ENCODE data around the gene JUN. TPM values are rescaled to one million over a fixed set of nuclear protein-coding genes. Genes with fewer than 3 reads are reported as not detected.

The JUN gene
- total RNA-seq, 2 donors from 2014 or later: 15.1 to 16.3 TPM

GRCh38 chr1:58784758-58785441 lies 1.1 kb upstream of the JUN start:
- Histone ChIP-seq H3K9me3 (ENCODE audit: control insufficient read depth, low read length) (peaks cover 12% of the 10 kb centered on the region), H3K36me3 (ENCODE audit: control insufficient read depth, insufficient read depth, low read length) (no peaks in the 10 kb centered on the region), H3K9ac (ENCODE audit: extremely low read depth, low read length, poor library complexity, severe bottlenecking) (peak overlapping the region; percentile 98), H3K4me3 (ENCODE audit: low read length) (peak overlapping the region; percentile 88), H3K27me3 (ENCODE audit: control insufficient read depth, insufficient read depth, low read length, poor library complexity, severe bottlenecking) (no peaks in the 10 kb centered on the region), H3K4me1 (ENCODE audit: control insufficient read depth, insufficient read depth, low read length) (peaks cover 4% of the 10 kb centered on the region), H3K27ac (ENCODE audit: low read depth, low read length) (peak overlapping the region; percentile 84)
- TF ChIP-seq, protein P1, sequence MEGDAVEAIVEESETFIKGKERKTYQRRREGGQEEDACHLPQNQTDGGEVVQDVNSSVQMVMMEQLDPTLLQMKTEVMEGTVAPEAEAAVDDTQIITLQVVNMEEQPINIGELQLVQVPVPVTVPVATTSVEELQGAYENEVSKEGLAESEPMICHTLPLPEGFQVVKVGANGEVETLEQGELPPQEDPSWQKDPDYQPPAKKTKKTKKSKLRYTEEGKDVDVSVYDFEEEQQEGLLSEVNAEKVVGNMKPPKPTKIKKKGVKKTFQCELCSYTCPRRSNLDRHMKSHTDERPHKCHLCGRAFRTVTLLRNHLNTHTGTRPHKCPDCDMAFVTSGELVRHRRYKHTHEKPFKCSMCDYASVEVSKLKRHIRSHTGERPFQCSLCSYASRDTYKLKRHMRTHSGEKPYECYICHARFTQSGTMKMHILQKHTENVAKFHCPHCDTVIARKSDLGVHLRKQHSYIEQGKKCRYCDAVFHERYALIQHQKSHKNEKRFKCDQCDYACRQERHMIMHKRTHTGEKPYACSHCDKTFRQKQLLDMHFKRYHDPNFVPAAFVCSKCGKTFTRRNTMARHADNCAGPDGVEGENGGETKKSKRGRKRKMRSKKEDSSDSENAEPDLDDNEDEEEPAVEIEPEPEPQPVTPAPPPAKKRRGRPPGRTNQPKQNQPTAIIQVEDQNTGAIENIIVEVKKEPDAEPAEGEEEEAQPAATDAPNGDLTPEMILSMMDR (conservative IDR thresholded peaks at IDR 0.05): peak; percentile 81
- peak; percentile 90 for DNase-seq
- Mint-ChIP-seq H3K27me3 (ENCODE audit: insufficient read depth) (peaks cover 18% of the 10 kb centered on the region), H3K9me3 (peaks cover 10% of the 10 kb centered on the region), H3K4me1 (peaks cover 27% of the 10 kb centered on the region), H3K4me3 (peak overlapping the region; percentile 85), H3K36me3 (ENCODE audit: low read depth) (no peaks in the 10 kb centered on the region), H3K27ac (peak overlapping the region; percentile 99)
- WGBS, 2 experiments (ENCODE audit: insufficient coverage in 1 of 2, insufficient read length in 1 of 2): 0% methylated on average over 17 to 55 of the region's 56 CpGs

DNA sequence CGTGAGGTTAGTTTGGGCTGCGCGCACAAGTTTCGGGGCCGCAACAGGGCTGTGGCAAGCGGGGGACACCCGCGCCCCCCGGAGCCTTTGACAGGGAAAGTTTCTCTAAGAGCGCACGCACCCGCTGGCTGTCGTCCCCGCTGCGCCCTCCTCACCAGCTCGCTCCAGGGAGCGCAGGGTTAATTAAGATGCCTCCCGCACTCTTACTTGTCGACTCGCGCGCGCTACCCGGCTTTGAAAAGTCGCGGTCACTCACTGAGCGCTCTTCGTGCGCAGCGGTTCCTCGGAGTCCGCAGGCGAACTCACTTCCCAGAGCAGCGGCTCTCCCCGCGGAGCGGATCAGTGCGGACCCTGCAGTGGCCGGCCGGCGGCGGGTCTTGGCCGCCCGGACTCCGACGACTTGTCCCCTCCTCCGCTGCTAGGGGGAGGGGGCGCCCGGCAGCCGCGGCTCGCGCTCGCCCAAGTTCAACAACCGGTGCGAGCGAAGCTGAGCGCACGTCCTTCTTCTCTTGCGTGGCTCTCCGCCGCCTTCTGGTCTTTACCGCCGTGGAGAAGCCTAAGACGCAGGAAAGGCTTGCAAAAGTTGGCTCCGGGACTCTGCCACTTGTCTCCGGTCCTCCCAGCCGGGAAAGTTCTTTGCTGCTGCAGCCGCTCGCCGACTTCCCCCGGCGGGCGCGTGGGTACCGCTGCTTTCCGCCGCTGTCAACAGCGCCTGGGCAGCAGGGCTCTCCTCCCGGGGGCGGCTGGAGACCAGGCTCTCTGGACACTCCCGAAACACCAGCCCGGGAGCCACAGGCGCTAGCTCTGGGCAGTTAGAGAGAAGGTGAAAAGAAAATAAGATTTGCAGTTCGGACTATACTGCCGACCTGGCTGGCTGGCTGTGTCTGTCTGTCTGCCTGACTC lies 506 bp downstream of the JUN start:
- Mint-ChIP-seq H3K4me1 (peaks cover 36% of the 10 kb centered on the region), H3K9me3 (peaks cover 2% of the 10 kb centered on the region), H3K4me3 (peak overlapping the region; percentile 85), H3K27me3 (ENCODE audit: insufficient read depth) (peaks cover 23% of the 10 kb centered on the region), H3K36me3 (ENCODE audit: low read depth) (no peaks in the 10 kb centered on the region), H3K27ac (peak overlapping the region; percentile 99)
- Histone ChIP-seq H3K4me3 (ENCODE audit: low read length) (peak overlapping the region; percentile 90), H3K36me3 (ENCODE audit: control insufficient read depth, insufficient read depth, low read length) (no peaks in the 10 kb centered on the region), H3K4me1 (ENCODE audit: control insufficient read depth, insufficient read depth, low read length) (peaks cover 4% of the 10 kb centered on the region), H3K27ac (ENCODE audit: low read depth, low read length) (peak overlapping the region; percentile 98), H3K9ac (ENCODE audit: extremely low read depth, low read length, poor library complexity, severe bottlenecking) (peak overlapping the region; percentile 98), H3K27me3 (ENCODE audit: control insufficient read depth, insufficient read depth, low read length, poor library complexity, severe bottlenecking) (no peaks in the 10 kb centered on the region), H3K9me3 (ENCODE audit: control insufficient read depth, low read length) (peaks cover 4% of the 10 kb centered on the region)
- TF ChIP-seq, protein P1 (conservative IDR thresholded peaks at IDR 0.05): no peak
- peak; percentile 78 for DNase-seq
- WGBS, 2 experiments (ENCODE audit: insufficient coverage in 1 of 2, insufficient read length in 1 of 2): 0% methylated on average over 35 to 86 of the region's 86 CpGs

DNA sequence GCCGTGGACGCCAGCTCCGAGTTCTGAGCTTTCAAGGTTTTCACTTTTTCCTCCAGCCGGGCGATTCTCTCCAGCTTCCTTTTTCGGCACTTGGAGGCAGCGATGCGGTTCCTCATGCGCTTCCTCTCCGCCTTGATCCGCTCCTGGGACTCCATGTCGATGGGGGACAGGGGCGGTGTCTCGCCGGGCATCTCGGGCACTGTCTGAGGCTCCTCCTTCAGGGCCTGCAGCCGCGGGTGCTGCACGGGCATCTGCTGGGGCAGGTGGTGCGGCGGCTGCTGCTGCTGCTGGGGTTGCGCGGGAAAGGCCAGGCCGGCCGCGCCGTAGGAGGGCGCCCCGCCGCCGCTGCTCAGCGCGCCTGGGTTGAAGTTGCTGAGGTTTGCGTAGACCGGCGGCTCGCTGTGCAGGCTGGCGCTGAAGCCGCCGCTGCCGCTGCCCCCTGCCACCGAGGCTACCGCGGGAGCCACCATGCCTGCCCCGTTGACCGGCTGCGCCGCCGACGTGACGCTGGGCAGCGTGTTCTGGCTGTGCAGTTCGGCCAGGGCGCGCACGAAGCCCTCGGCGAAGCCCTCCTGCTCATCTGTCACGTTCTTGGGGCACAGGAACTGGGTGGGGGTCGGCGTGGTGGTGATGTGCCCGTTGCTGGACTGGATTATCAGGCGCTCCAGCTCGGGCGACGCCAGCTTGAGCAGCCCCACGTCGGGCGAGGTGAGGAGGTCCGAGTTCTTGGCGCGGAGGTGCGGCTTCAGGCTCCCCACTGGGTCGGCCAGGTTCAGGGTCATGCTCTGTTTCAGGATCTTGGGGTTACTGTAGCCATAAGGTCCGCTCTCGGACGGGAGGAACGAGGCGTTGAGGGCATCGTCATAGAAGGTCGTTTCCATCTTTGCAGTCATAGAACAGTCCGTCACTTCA lies 1.4 kb downstream of the JUN start:
- Mint-ChIP-seq H3K36me3 (ENCODE audit: low read depth) (no peaks in the 10 kb centered on the region), H3K4me3 (peak overlapping the region; percentile 85), H3K27ac (peak overlapping the region; percentile 94), H3K9me3 (no peaks in the 10 kb centered on the region), H3K27me3 (ENCODE audit: insufficient read depth) (peaks cover 23% of the 10 kb centered on the region), H3K4me1 (peaks cover 33% of the 10 kb centered on the region)
- H3K9me3 ChIP-seq (ENCODE audit: control insufficient read depth, low read length): no peaks in the 10 kb centered on the region
- DNase-seq: peak; percentile 80
- H3K27me3 ChIP-seq (ENCODE audit: control insufficient read depth, insufficient read depth, low read length, poor library complexity, severe bottlenecking): no peaks in the 10 kb centered on the region
- H3K27ac ChIP-seq (ENCODE audit: low read depth, low read length): peak overlapping the region; percentile 98
- 1 to 2% methylated on average over 31 to 82 of the region's 82 CpGs for WGBS, 2 experiments (ENCODE audit: insufficient coverage in 1 of 2, insufficient read length in 1 of 2)
- peak overlapping the region; percentile 98 for H3K9ac ChIP-seq (ENCODE audit: extremely low read depth, low read length, poor library complexity, severe bottlenecking)
- TF ChIP-seq, protein P1 (conservative IDR thresholded peaks at IDR 0.05): no peak
- H3K4me1 ChIP-seq (ENCODE audit: control insufficient read depth, insufficient read depth, low read length): peaks cover 4% of the 10 kb centered on the region
- no peaks in the 10 kb centered on the region for H3K36me3 ChIP-seq (ENCODE audit: control insufficient read depth, insufficient read depth, low read length)
- peak overlapping the region; percentile 90 for H3K4me3 ChIP-seq (ENCODE audit: low read length)
